Mucosa of descending colon (tissue), 3 donors: Measurements from ENCODE around the gene PBOV1. TPM values are rescaled to one million over a fixed set of nuclear protein-coding genes. Genes with fewer than 3 reads are reported as not detected.

Experiments used
- ATAC-seq: fragments of 200-7000 bp; cut with Tn5 transposase; one replicate; pipeline ENCODE4 v1.9.1; 2020; ENCODE audit warnings: mild to moderate bottlenecking, moderate library complexity
- DNase-seq, 3 donors: peaks; one replicate each; pipeline ENCODE4 v3.0.0-alpha.2; 2020
- H3K36me3 ChIP-seq: fragments of 200-600 bp; one replicate; pipeline ENCODE4 v1.8.0; 2021; ENCODE audit warnings: low read depth, mild to moderate bottlenecking
- H3K4me1 ChIP-seq: fragments of 200-600 bp; one replicate; pipeline ENCODE4 v1.8.0; 2021; ENCODE audit warnings: low read depth, mild to moderate bottlenecking
- H3K4me3 ChIP-seq: fragments of 200-600 bp; one replicate; pipeline ENCODE4 v1.8.0; 2021; ENCODE audit warnings: mild to moderate bottlenecking
- H3K9me3 ChIP-seq: fragments of 200-600 bp; one replicate; pipeline ENCODE4 v1.8.0; 2021; ENCODE audit warnings: mild to moderate bottlenecking
- intact Hi-C, 2 donors: fragments of 100-400 bp; cut with DNase I in 1 of 2; cut with micrococcal nuclease in 1 of 2; formaldehyde crosslinking; loops; one replicate each; pipeline versions ENCODE4 v1.11.0 to v1.11.1; 2022; cut with DNase I, micrococcal nuclease
- long read RNA-seq, 2 donors: library from polyadenylated mRNA; unstranded; transcript quantifications; one replicate each; pipeline ENCODE4 v2.0.0, GENCODE V29; 2019 to 2021
- total RNA-seq, 3 donors: library from RNA; stranded (reverse); fragmentation: NEBNext Ultra II Directional in 2 of 3; extraction: Animal tissue kit (Norgen Biotek cat#: 25700) in 2 of 3; gene quantifications; one replicate each; pipeline versions ENCODE4 v1.2.1 to v1.2.4, GENCODE V29; 2021 to 2023
- TF ChIP-seq, protein P1 (sequence below): fragments of 200-600 bp; IDR thresholded peaks from one replicate; pipeline ENCODE4 v1.8.0; 2022; ENCODE audit warnings: antibody characterized with exemption, mild to moderate bottlenecking
- donor health status: DM: no; HTN: no; CAD: no; lungs with moderate emphysema.
- donor health status: DM: no; HTN: no; CAD: no.
- donor health status: DM: no; HTN: yes; CAD: no.

The PBOV1 gene
- not detected for total RNA-seq
- long read RNA-seq, donor 1, result 0 reads
- long read RNA-seq, donor 2, result 0 reads

DNA sequence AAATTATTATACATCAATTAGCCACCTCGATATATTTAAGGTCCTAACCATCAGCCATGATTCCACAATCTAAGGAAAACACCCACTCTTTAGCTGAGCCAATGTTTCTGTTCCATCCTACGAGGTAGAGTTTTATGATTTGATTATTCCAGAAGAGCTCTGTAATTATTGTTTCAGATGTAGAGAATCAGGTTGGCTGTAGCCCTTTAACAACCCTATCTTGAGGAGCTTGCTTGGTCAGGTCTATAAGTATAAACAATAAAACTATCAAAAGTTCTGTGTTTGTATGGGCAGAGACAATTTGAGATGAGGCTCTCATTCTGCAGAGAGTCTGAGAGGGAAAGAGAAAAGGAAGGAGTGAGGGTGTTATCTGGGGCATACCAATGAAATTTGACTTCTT is at the start of gene PBOV1:
TSS of gene PBOV1 (minus strand) at position 43 of the 400 bp plus-strand sequence. CDS start 96 bp downstream, outside the sequence.
- intact Hi-C loops, result no loop called here
- TF ChIP-seq, protein P1, sequence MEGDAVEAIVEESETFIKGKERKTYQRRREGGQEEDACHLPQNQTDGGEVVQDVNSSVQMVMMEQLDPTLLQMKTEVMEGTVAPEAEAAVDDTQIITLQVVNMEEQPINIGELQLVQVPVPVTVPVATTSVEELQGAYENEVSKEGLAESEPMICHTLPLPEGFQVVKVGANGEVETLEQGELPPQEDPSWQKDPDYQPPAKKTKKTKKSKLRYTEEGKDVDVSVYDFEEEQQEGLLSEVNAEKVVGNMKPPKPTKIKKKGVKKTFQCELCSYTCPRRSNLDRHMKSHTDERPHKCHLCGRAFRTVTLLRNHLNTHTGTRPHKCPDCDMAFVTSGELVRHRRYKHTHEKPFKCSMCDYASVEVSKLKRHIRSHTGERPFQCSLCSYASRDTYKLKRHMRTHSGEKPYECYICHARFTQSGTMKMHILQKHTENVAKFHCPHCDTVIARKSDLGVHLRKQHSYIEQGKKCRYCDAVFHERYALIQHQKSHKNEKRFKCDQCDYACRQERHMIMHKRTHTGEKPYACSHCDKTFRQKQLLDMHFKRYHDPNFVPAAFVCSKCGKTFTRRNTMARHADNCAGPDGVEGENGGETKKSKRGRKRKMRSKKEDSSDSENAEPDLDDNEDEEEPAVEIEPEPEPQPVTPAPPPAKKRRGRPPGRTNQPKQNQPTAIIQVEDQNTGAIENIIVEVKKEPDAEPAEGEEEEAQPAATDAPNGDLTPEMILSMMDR, result no peak

DNA sequence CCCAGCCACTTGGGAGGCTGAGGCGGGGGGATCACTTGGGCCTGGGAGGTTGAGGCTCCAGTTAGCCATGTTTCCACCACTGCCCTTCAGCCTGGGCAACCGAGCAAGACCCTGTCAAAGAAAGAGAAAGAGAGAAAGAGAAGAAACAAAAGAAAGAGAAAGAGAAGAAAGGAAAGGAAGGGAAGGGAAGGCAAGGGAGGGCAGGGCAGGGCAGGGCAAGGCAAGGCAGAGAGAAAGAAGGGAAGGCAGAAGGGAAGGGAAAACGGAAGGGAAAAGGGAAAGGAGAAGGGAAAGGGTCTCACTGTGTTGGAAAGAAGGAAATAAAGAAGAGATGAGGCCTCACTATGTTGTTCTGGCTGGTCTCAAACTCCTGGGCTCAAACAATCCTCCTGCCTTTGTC is 47.8 kb upstream of the PBOV1 start:
- Histone ChIP-seq H3K4me3 (no peak overlapping the region), H3K4me1 (no peaks in the 10 kb centered on the region), H3K36me3 (no peaks in the 10 kb centered on the region), H3K9me3 (no peaks in the 10 kb centered on the region)
- ATAC-seq, result no peak
- TF ChIP-seq, protein P1, result no peak
- intact Hi-C loops, result no loop called here
- no peak for DNase-seq

More for the DNA sequence above, at the start of gene PBOV1:
- Histone ChIP-seq H3K36me3 (no peaks in the 10 kb centered on the region), H3K9me3 (no peaks in the 10 kb centered on the region), H3K4me3 (no peak within 1 kb of the TSS), H3K4me1 (peaks cover 11% of the 10 kb centered on the region)
- peak; percentile 59 for ATAC-seq
- no peak for DNase-seq

DNA sequence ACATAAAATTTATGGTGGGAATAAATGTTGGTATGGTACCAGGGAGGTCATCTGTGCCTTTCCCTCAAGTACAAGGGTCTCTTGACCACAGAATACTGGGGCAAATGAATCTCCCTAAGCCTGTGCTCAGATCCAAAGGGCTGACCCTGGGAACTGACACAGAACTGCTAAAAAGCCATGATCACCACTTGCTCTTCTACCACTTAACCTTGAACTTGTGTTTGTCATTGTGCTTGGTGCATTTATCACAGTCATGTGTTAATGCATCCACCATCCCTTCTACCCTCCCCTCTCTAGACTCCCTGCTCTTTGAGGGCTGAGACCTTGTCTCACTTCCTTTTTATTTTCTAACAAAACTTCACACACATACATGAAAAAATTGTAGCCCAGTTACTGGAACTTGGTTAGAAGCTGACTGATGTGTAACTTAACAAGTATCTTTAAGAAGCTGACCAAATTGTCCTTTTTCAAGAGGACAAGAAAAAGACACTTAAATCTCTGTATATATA is 46.1 kb upstream of the PBOV1 start:
- TF ChIP-seq, protein P1, result no peak
- ATAC-seq, result no peak
- Histone ChIP-seq H3K4me3 (no peak overlapping the region), H3K9me3 (no peaks in the 10 kb centered on the region), H3K36me3 (no peaks in the 10 kb centered on the region), H3K4me1 (no peaks in the 10 kb centered on the region)
- intact Hi-C loops, result no loop called here
- no peak for DNase-seq

DNA sequence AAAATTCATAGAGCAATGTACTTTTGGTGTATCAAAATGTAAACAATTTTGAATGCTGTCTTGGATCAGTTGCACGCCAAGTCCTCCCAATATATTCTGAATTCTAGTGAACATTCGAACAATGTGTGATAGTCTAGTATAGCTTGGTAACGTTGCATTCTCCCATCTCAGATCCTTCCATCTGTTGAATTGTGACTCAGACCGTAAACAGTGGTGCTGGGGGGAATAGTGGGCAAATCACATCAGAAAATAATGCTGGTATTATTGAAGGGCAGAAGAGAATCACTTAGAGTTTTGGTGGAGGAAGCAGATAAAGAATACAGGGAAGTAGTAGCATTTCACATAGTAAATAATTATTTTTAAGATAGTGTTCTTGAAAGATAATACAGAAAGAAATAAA is 45.7 kb upstream of the PBOV1 start:
- ATAC-seq (no peak), DNase-seq (no peak)
- Histone ChIP-seq H3K4me3 (no peak overlapping the region), H3K9me3 (no peaks in the 10 kb centered on the region), H3K4me1 (no peaks in the 10 kb centered on the region), H3K36me3 (no peaks in the 10 kb centered on the region)
- TF ChIP-seq, protein P1, result no peak
- intact Hi-C loops, result no loop called here

DNA sequence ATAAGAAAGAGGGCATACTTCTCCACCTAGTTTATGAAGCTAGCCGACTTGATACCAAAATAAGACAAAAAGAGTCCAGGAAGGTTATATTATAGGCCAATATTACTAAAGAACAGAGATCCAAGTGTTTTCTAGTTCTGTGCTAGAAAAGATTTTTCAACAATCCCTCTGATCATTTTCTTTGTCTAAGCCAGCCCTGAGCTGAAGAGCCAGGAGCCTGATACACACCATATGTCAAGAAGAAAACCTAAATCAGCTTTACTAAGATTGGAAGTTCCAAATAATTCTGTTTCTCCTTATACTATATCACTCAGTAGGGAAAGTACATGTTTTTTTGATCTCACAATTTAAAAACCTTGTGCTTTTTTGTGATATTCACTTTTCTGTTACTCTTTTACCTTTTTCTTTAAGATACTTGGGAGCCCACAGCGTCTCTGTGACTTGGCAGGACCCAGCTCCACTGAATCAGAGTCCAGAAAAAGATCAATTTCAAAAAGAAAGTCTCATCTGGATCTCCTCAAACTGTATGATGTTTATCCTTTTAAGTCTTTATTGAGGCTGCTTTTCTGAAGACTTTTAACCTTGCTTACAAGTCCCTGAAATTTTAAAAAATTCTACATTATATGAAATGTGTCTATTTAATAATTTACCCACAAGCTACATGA is 43.0 kb upstream of the PBOV1 start:
- H3K4me3 ChIP-seq, result no peak overlapping the region
- no peaks in the 10 kb centered on the region for H3K4me1 ChIP-seq
- DNase-seq (no peak), ATAC-seq (no peak)
- H3K36me3 ChIP-seq, result no peaks in the 10 kb centered on the region
- H3K9me3 ChIP-seq, result no peaks in the 10 kb centered on the region
- TF ChIP-seq, protein P1, result no peak
- intact Hi-C loops, result no loop called here
